Left lobe of liver (tissue), 2 donors: ENCODE data around the gene SPSB1. TPM values are rescaled to one million over a fixed set of nuclear protein-coding genes. Genes with fewer than 3 reads are reported as not detected.

Source experiments
- ATAC-seq: fragments of 200-7000 bp; cut with Tn5 transposase; one replicate; pipeline ENCODE4 v1.9.1; 2020; ENCODE audit warnings: mild to moderate bottlenecking, moderate library complexity
- DNase-seq: peaks from one replicate; pipeline ENCODE4 v3.0.0-alpha.2; 2020; ENCODE audit warnings: low spot score
- total RNA-seq: library from RNA; stranded (reverse); gene quantifications from one replicate; pipeline ENCODE4 v1.2.1, GENCODE V29; 2021
- donor health status: DM: no; HTN: no; CAD: no; lungs with moderate emphysema.
- donor health status: DM: no; HTN: yes; CAD: no.

The SPSB1 gene
- total RNA-seq, 1 donor from 2014 or later = 6.2 TPM

- DNase-seq = no peak
- ATAC-seq = no peak
These were observed 14.0 kb upstream of the SPSB1 start for GRCh38 chr1:9278585-9279153.

- no peak for DNase-seq
- ATAC-seq = no peak
These were observed 13.4 kb upstream of the SPSB1 start for GRCh38 chr1:9279172-9279840.

GRCh38 chr1:9280015-9280860, 12.5 kb upstream of the SPSB1 start:
- ATAC-seq = no peak
- DNase-seq = no peak

GRCh38 chr1:9281071-9281827, 11.4 kb upstream of the SPSB1 start:
- ATAC-seq (no peak), DNase-seq (no peak)

- ATAC-seq = no peak
- no peak for DNase-seq
These were observed 10.6 kb upstream of the SPSB1 start for GRCh38 chr1:9281908-9282695.

GRCh38 chr1:9282696-9282955, 10.1 kb upstream of the SPSB1 start:
- DNase-seq (no peak), ATAC-seq (no peak)

- DNase-seq (no peak), ATAC-seq (no peak)
These were observed 8.6 kb upstream of the SPSB1 start for GRCh38 chr1:9284061-9284460.

GRCh38 chr1:9286556-9286955, 6.1 kb upstream of the SPSB1 start:
- ATAC-seq (no peak), DNase-seq (no peak)

GRCh38 chr1:9289090-9289534, 3.6 kb upstream of the SPSB1 start:
- DNase-seq (peak; percentile 72), ATAC-seq (no peak)

- DNase-seq (peak; percentile 70), ATAC-seq (peak; percentile 56)
These were observed 2.8 kb upstream of the SPSB1 start for GRCh38 chr1:9289711-9290485.

- peak; percentile 21 for ATAC-seq
- DNase-seq = peak; percentile 72
These were observed 757 bp upstream of the SPSB1 start for GRCh38 chr1:9291914-9292360.

- DNase-seq (no peak), ATAC-seq (no peak)
These were observed 493 bp downstream of the SPSB1 start for GRCh38 chr1:9293241-9293532.

- ATAC-seq = peak; percentile 27
- DNase-seq = peak; percentile 60
These were observed 1.1 kb downstream of the SPSB1 start for GRCh38 chr1:9293533-9294404.

- ATAC-seq (no peak), DNase-seq (no peak)
These were observed 1.7 kb downstream of the SPSB1 start for GRCh38 chr1:9294405-9294773.

GRCh38 chr1:9294910-9295636, 2.4 kb downstream of the SPSB1 start:
- ATAC-seq = peak; percentile 1

GRCh38 chr1:9295884-9296283, 3.2 kb downstream of the SPSB1 start:
- DNase-seq = peak; percentile 63

More at GRCh38 chr1:9294910-9295636, 2.4 kb downstream of the SPSB1 start:
- no peak for DNase-seq

GRCh38 chr1:9296850-9297249, 4.2 kb downstream of the SPSB1 start:
- DNase-seq (no peak), ATAC-seq (no peak)

More at GRCh38 chr1:9295884-9296283, 3.2 kb downstream of the SPSB1 start:
- ATAC-seq = peak; percentile 50

GRCh38 chr1:9297831-9298230, 5.1 kb downstream of the SPSB1 start:
- DNase-seq (no peak), ATAC-seq (no peak)
